Suppressor macrophage treated with lipopolysaccharide for 4 hours (primary cell): ENCODE data around the gene BRAF.
A peak's percentile ranks its signal among the peaks of the same experiment; 100 is the strongest.
"Not testable (repeated sequence)": the region's sequence is repeated elsewhere in the genome, so short reads cannot be mapped to it uniquely, and the experiment has no call there.

ENCODE experiments used
- DNase-seq: peaks from one replicate; pipeline ENCODE4 v3.0.0-alpha.2; 2020

The BRAF gene

GRCh38 chr7:140763166-140763565 lies 161.6 kb downstream of the BRAF start:
- DNase-seq = not testable (repeated sequence)

- DNase-seq = not testable (repeated sequence)
Observed at GRCh38 chr7:140761375-140761774, 163.4 kb downstream of the BRAF start.

- DNase-seq = no peak
Observed at GRCh38 chr7:140754506-140754905, 170.2 kb downstream of the BRAF start.

- DNase-seq = peak; percentile 24
Observed at GRCh38 chr7:140752533-140752932, 172.2 kb downstream of the BRAF start.

GRCh38 chr7:140746751-140747150 lies 178.0 kb downstream of the BRAF start:
- no peak for DNase-seq

GRCh38 chr7:140745266-140746058 lies 179.3 kb downstream of the BRAF start:
- peak; percentile 86 for DNase-seq

GRCh38 chr7:140744005-140744404 lies 180.7 kb downstream of the BRAF start:
- no peak for DNase-seq

- not testable (repeated sequence) for DNase-seq
Observed at GRCh38 chr7:140743255-140743654, 181.5 kb downstream of the BRAF start.

- DNase-seq = no peak
Observed at GRCh38 chr7:140738280-140738679, 186.4 kb downstream of the BRAF start.

- no peak for DNase-seq
Observed at GRCh38 chr7:140734729-140735128, 190.0 kb downstream of the BRAF start.

GRCh38 chr7:140734096-140734495 lies 190.6 kb downstream of the BRAF start:
- no peak for DNase-seq

GRCh38 chr7:140732416-140732815 lies 192.3 kb downstream of the BRAF start:
- DNase-seq = no peak

- DNase-seq = peak; percentile 28
Observed at GRCh38 chr7:140726281-140726680, 198.4 kb downstream of the BRAF start.

- DNase-seq = no peak
Observed at GRCh38 chr7:140724706-140725105, 200.0 kb downstream of the BRAF start.

GRCh38 chr7:140723574-140723973 lies 201.2 kb downstream of the BRAF start:
- DNase-seq = no peak

- no peak for DNase-seq
Observed at GRCh38 chr7:140723006-140723405, 201.7 kb downstream of the BRAF start.

GRCh38 chr7:140722254-140722653 lies 202.5 kb downstream of the BRAF start:
- no peak for DNase-seq

- DNase-seq = peak; percentile 55
Observed at GRCh38 chr7:140719721-140720120, 205.0 kb downstream of the BRAF start.

GRCh38 chr7:140714331-140715040 lies 210.2 kb downstream of the BRAF start:
- DNase-seq = no peak

GRCh38 chr7:140712392-140712791 lies 212.3 kb downstream of the BRAF start:
- DNase-seq = not testable (repeated sequence)

- DNase-seq = not testable (repeated sequence)
Observed at GRCh38 chr7:140708764-140709163, 216.0 kb downstream of the BRAF start.

GRCh38 chr7:140707132-140707531 lies 217.6 kb downstream of the BRAF start:
- DNase-seq = no peak

GRCh38 chr7:140704205-140704604 lies 220.5 kb downstream of the BRAF start:
- no peak for DNase-seq

- DNase-seq = no peak
Observed at GRCh38 chr7:140702774-140703173, 222.0 kb downstream of the BRAF start.
